SIG-M5 (cell line): ENCODE results near the gene TRIM71.
"Not testable (repeated sequence)": the region's sequence is repeated elsewhere in the genome, so short reads cannot be mapped to it uniquely, and the experiment has no call there.

Source experiments
- DNase-seq: peaks from one replicate; lab custom pipeline; 2025; lab: John Stamatoyannopoulos, UW

Gene TRIM71

DNA sequence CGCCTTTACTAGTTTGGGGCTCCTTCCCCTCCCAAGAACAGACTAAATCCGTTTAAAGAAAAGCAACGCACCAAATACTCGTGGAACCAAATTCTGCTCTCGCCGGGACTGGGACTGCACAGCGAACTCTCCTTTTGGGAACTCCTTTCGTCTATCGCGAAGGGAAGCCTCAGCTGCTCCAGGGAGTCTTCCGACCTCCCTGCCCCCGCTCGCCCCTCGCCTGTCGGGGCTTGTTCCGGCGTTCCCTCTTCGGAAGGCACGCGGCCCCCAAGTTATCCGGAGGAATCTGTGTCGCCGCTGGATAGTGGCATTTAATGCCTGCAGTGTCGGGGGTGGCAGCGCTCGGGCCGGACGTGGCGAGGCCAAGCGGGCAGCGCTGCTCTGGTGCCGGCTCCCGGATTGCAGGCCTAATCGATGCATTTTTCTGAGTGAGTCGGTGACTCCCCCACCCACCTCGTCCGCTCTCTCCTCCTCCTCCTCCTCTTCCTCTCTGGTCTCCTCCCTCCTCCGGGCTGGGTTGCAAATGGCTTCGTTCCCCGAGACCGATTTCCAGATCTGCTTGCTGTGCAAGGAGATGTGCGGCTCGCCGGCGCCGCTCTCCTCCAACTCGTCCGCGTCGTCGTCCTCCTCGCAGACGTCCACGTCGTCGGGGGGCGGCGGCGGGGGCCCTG, at the start of gene TRIM71:
TRIM71 (plus strand) TSS at position 440 of the 671 bp plus-strand sequence; CDS start at position 524, 84 bp downstream.
- no peak for DNase-seq

DNA sequence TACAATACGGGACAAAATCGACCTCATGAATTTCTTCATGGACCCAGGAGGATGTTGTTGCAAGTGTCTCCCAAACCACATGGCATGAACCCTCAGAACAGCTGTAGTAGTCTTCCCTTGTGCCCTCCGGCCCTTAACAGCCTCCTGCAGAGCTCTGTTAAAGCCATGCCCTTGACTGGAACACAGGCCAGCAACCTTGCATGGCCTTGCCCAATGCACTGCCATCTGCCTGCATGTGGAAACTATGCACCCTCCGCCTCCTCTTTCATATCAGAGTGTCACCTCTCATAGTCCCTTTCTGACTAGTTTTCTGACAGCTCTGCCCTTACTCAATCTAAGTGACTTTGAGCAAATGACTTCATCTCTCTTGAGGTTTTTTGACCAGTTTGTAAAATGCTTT, 39.4 kb upstream of the TRIM71 start:
- no peak for DNase-seq

DNA sequence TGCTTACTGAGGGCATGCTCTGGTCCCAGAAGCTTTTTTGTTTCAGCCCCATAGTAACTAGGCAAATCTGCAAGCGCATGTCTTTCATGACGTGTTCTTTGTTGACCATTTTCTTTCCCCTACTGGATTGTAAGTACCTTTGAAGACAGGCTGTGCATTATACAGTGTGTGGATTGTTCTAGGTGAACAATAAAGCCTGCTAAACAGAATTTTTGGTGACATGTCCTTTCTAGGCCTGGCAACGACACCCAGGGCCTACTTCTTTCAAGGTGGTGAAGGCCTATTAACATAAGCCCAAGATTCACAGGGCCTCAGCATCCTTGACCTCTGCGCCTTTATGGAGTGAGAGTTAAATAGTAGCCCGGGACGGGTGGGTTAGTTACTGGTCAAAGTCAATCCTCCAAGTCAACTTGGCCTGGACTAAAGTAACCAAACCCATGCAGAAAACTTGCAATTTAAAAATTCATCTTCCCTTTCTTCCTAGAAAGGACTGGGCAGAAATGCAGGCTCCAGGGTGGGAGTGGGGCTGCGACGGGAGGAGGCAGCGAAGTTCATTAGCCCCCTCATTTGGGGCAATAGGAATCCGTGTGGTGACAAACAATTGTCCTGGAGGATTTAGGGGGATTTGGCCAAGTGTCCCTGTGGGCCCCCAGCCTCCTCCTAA, 37.6 kb upstream of the TRIM71 start:
- DNase-seq, result no peak

DNA sequence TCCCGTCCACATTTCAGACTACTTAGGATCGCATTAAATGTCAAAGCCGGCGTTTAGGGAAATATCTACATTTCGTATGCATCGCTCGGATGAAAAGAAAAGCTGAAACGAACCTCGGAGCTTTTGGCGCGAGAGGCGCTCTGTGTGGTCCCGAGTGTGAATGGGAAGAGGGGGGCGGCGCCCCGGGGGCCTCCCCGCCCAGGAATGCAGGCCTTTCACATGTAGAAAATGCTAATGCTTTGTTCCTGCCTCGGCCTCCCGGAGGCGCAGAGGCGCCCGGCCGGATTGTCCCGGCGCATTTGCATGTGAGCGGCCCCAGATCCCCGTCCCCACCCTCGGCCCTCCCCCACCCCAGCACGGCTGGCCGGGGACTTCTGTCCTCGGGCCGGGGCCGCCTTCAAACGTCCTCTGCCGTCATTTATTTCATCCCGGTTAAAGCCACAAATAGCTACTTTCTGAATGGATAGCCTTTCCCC, 37.0 kb upstream of the TRIM71 start:
- no peak for DNase-seq

DNA sequence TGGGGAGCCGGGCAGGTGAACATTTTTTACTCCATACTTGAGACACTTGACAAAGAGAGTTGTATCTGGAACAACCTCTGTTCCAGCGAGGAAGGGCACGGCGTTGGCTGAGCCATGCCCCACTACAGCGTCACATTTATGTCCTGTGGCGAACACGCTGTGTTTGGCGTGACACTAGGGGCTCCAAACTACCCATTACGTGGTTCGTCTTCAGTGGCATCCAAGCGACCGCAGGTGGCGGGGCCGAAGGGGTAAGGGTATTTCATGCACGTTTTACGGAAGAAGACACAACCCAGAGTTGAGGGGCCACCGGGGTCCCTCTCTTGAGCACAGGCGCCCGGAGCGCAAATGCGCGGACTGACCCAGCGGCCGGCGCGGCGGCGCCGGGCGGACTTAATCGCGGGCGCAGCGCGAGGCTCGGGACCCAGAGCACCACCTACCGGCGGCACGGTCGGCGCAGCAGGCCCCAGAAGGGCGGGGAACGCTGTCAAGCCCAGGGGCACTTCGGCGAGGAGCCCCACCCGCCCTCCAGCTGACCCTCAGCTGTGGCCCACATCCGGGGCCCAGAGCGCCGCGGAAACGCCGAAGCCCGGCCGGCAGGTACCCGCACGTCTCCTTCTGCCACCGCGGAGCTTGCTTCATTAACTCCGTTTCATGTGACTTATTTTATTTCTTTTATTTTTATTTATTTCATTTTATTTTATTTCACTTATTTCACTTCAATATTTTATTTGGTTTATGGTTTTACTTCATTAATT, 36.4 kb upstream of the TRIM71 start:
- DNase-seq, result no peak

DNA sequence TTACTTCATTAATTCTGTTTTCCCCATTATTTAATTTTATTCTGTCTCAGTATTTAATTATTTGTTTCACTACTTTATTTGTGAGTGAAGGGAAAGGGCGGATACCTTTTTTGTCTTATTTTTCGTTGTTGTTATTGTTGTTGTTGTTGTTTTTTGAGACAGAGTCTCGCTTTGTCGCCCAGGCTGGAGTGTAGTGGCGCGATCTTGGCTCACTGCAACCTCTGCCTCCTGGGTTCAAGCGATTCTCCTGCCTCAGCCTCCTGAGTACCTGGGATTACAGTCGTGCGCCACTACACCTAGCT, 35.9 kb upstream of the TRIM71 start:
- not testable (repeated sequence) for DNase-seq

DNA sequence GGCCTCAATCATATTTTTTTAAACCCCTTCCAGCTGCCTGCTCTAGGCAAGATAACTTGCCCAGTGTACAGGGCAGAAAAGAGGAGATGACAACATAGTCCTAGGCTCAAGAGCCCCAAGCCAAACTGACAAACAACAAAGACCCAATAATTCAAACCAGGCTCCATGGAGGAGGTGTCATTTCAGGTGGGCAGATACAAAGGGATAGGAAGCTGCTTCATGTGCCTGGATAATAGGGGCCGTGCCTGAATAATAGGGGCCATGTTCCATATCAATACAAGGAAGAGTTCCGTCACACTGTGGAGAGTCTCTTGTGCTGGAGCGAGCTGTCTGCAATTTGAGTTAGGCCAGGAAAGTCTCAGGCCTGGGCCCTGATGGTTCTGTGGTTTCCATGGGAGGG, 35.4 kb upstream of the TRIM71 start:
- no peak for DNase-seq

DNA sequence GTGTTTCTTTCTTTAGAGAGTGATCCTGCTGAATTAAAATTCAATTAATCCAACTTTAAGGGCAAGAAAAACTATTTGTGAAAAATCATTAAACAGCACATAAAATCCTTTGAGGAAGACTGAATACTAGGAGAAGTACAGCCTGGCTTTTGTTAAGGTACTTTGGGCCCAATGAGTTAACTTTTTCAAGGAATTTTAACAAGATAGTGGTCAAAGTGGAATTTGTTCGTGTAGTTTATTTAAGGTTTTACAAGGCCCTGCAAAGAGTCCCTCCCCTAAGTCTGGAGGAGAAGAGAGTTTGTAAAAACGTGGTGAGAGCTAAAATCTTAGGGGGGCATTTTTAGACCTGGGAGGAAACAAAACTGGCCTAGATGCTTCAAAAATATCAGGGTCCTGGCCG, 26.0 kb upstream of the TRIM71 start:
- no peak for DNase-seq

DNA sequence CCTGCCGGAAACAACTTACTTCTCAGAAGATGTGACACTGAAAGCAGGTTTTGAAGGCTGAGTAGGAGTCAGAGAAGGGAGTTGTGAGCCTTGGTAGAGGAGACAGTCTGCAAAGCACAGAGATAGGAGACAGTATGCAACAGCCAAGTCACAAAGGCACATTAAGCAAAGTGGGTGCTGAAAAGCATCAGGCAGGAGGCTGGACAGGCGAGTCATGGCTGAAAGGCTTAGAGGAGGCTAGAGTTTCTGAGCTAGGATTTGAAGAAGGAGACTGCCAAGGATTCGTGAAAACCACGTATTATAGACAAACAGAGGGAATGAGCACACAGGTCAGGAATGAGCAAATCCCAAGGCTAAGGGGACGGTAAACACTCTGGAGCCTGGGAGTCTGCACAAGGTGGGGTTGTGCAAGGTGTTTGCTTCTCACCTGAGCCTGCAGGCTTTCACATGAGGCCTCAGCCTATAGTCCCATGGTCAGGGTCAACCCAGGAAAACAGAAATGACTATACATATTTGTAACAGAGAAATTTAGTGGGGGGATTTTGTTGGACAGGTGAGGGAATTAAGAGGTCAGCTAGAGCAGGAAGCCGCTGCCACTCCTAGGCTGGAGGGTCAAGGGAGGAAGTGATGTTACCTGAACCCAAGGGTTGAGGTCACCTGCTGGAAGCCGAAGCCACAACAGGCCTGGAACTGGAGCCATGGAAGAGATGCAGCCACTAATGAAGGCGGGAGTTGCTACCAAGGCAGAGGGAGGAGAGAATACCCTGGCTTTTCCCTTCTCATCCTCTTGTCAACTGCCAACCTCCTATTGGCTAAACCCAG, 23.1 kb upstream of the TRIM71 start:
- no peak for DNase-seq

DNA sequence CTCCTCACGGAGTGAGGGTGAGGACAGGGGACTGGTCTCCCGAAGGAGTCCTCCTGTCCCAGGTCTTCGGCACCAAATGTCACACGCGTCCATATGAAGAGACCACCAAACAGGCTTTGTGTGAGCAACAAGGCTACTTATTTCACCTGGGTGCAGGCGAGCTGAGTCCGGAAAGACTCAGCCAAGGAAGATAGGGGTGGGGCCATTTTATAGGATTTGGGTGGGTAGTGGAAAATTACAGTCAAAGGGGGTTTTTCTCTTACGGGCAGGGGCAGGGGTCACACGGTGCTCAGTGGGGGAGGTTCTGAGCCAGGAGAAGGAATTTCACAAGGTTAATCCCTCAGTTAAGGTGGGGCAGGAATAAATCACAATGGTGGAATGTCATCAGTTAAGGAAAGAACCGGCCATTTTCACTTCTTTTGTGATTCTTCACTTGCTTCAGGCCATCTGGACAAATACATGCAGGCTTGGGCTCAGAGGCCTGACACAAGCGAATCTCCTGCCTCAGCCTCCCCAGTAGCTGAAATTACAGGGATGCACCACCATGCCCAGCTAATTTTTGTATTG, 21.3 kb upstream of the TRIM71 start:
- not testable (repeated sequence) for DNase-seq

DNA sequence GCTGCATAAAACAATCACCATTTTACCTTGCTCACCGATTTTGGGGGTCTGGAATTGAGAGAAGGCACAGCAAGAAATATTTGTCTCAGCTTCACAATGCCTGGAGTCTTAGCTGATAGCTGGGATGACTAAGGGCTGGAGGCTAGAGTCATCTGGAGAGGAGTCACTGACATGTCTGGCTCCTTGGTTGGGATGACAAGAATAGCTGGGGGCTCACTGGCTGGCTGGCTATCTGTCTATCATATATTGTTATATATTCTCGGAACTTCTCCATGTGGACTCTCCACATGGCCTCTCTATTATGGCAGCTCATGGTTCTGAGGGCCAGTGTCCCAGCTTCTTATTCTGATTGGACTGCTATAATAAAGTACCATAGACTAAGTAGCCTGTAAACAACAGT, 20.0 kb upstream of the TRIM71 start:
- no peak for DNase-seq

DNA sequence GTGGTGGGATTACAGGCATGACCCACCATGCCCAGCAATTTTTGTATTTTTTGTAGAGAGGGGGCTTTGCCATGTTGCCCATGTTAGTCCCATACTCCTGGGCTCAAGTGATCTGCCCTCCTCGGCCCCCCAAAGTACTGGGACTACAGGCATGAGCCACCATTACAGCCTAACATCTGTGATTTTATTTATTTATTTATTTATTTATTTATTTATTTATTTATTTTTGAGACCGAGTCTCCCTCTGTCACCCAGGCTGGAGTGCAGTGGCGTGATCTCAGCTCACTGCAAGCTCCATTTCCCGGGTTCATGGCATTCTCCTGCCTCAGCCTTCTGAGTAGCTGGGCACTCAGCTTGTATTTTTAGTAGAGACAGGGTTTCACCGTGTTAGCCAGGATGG, 16.4 kb upstream of the TRIM71 start:
- DNase-seq, result not testable (repeated sequence)

DNA sequence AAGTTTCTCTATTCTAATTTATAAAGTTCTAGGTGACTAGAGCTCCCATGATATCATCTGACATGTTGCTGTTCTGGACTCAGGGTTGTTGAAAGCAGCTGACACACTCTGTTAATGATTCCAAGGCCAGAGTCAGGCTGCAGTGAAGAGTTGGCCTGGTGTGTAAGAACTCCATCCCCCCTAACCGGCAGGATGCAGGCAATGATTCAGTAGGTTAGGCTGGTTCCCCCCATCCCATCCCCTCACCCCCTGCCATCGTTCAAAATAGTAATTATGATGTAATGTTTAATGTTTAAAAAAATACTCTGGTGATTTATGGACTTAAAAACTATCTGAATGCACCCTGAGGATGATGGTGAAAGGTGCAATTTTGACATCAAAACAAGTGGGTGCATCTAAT, 4.6 kb upstream of the TRIM71 start:
- no peak for DNase-seq

DNA sequence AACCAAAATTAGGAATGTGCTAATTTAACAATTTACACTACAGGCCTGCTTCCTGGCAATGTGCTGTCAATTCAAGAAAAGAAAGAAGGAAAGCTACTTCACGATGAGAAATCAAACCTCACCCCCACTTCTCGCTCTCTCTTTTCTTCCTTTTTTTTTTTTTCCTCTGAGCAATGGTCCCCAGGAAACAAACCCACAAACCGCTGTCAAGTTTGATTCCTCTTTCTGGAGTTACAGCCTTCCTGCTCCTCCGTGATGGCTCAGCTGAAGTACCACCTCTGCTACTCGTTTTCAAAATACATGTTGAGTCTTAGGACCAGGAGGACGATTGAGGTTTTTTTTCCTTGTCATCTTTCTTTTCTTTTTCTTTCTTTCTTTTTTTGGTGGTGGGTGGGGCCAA, 3.4 kb upstream of the TRIM71 start:
- peak; percentile 77 for DNase-seq

DNA sequence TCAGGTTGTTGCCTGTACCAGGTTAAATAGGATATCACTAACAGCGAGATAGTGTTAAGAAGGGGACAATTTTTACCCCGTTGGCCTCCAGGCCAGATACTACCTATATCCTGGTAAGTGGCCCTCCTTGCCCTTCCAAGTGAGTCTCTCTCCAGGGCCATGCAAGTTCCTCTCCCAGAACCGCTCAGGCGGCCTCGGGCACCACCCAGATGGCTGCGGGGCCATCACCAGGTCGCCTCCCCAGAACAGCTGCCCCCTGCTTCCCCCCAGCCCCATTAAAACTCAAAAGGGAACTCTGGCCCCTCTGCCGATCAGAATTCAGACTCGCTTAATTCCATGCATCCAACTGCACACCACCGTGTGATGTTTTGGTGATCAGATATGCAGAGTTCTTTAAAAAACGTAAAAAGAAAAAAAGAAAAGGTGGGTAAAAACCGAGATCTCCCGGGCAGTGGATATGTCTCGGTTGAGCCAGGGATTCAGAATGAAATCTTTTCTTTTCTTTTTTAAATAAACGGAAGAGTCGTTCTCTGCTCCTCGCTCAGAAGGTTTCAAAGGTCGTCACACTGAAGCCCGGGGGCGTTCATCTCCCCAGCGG, 1.9 kb upstream of the TRIM71 start:
- DNase-seq, result no peak

DNA sequence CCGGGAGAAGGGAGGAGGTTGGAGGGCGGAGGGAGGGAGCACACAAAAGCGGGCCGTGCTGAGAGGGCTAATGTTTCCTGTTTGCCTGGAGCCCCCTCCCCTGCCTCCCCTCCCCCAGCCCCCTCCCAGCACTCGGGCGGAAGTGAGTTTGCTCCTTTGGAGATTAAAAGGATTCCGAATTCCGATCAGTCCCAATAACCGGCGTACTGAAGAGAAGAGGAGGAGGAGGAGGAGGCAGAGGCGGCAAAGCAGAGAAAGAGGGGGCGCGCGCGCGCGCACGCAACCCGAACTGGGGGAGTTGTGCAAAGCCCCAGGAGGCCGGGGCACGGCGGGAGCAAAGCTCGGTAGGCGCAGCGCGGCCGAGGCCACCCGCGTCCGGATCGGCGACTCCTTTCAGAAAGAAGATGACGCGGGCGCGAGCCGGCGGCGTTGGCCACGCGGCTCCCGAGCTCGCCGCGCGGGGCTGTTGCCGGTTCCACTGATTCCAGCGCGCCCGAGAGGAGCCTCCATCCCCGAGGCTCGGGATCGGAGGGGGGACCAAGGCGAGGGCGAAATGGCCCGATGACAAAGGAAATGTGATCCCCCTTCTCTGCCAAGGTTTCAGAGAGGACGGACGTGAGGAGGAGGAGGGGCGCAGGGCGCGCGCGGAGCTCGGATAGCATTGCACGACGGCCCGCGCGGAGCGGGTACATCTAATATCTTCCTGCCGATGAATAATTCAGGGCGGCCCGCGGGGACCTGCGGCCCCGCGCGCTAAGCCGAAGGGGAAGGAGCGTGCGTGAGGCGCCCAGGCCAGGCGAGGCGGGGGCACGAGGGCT, 1.1 kb upstream of the TRIM71 start:
- no peak for DNase-seq

DNA sequence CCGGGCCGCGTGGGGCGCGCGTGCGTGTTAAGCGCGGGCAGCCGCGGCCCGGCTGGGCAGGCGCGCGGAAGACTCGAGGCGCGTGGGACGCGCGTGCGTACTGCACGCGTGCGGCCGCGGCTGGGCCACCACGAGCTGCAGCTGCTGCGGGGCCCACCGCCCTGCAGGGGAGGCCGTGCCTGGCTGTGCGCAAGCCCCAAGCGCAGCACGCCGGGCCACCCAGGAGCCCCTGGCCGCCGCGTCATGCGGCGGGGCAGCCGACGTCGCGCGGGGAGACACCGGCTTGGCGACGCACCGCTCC, 590 bp upstream of the TRIM71 start:
- DNase-seq, result no peak

DNA sequence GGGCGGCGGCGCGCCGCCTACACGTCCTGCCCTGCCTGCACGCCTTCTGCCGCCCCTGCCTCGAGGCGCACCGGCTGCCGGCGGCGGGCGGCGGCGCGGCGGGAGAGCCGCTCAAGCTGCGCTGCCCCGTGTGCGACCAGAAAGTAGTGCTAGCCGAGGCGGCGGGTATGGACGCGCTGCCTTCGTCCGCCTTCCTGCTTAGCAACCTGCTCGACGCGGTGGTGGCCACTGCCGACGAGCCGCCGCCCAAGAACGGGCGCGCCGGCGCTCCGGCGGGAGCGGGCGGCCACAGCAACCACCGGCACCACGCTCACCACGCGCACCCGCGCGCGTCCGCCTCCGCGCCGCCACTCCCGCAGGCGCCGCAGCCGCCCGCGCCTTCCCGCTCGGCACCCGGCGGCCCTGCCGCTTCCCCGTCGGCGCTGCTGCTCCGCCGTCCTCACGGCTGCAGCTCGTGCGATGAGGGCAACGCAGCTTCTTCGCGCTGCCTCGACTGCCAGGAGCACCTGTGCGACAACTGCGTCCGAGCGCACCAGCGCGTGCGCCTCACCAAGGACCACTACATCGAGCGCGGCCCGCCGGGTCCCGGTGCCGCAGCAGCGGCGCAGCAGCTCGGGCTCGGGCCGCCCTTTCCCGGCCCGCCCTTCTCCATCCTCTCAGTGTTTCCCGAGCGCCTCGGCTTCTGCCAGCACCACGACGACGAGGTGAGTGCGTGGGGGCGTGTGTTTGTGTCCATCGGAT, 602 bp downstream of the TRIM71 start:
- no peak for DNase-seq

DNA sequence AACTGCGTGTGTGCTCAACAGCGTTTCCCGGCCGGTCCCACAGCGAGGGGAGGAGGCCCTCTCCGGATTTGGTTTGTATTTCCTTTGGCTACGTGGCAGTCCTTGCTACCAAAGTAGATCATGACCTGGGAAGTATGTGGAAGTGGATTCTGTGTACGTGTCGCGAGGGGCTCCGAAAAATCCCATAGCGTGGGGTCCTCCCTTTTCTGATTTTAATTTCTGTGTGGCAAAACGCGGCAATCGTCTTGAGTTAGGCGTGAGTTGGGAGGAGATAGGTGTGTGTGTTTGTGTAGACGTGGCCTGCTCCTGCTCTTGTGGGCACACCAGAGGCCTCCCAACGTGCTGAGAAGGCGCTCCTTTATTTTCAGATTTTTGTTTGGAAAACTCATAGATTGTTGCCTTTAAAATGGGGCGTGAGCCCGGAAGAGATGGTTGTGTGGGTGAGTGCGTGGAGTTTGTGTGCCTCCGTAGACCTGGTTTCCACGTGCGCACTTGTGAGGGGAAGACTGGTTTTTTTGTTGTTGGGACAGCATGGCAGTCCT, 1.2 kb downstream of the TRIM71 start:
- no peak for DNase-seq
